K562 (cell line): ENCODE measurements around the gene PMPCA. TPM values are rescaled to one million over a fixed set of nuclear protein-coding genes. Genes with fewer than 3 reads are reported as not detected.

ENCODE experiments used
- ATAC-seq: fragments of 200-7000 bp; cut with Tn5 transposase; 3 replicates; pipeline ENCODE4 v1.9.1; 2020; ENCODE audit warnings: moderate library complexity
- BruUV-seq: library from RNA; stranded (reverse); fragments of 400-500 nt; replicated peaks from 2 replicates; lab custom pipeline; 2021; lab: Mats Ljungman, UMichigan
- CTCF ChIA-PET: fragments of 300-600 bp; formaldehyde crosslinking; extraction: SDS; loops from one replicate; lab custom pipeline; 2021; ENCODE audit warnings: low intra/inter-chr PET ratio; lab: Yijun Ruan, JAX
- POLR2A ChIA-PET: fragments of 300-600, 350-650 bp; sonication (Branson Sonifier 250); formaldehyde crosslinking; extraction: SDS; loops from one replicate; lab custom pipeline; 2021; ENCODE audit warnings: antibody characterized with exemption, inconsistent platforms; lab: Yijun Ruan, JAX
- DNase-seq, 4 experiments: peaks; one replicate each; pipeline versions ENCODE4 v3.0.0 to v3.0.0-alpha.2; 2011 to 2018; ENCODE audit warnings: low spot score in 3 of 4, mixed read lengths in 3 of 4; ENCODE audit errors: extremely low read depth in 1 of 4
- FAIRE-seq: peaks from 2 replicates; lab custom pipeline; 2011; peaks lifted over from hg19 to GRCh38; lab: Jason Lieb, UNC
- H2AFZ ChIP-seq: 2 replicates; pipeline ENCODE4 v1.6.0; 2011; ENCODE audit warnings: low read depth, low read length, control low read depth, inconsistent platforms
- H3K27ac ChIP-seq: fragments of 200-600 bp; 3 replicates; pipeline ENCODE4 v1.8.0; 2011; ENCODE audit warnings: low read depth, mild to moderate bottlenecking, control low read depth, inconsistent platforms, low read length, moderate library complexity, mixed read lengths; ENCODE audit errors: extremely low read depth
- H3K27me3 ChIP-seq, 2 experiments: fragments of 300-600 bp in 1 of 2; 2 replicates in 1 of 2; 3 replicates in 1 of 2; pipeline versions ENCODE4 v1.6.0 to v1.8.0; 2011; ENCODE audit warnings: inconsistent platforms in 2 of 2, low read length in 2 of 2, mild to moderate bottlenecking in 1 of 2, mixed read lengths in 1 of 2, moderate library complexity in 1 of 2; ENCODE audit not compliant: control insufficient read depth in 2 of 2, insufficient read depth in 2 of 2
- H3K36me3 ChIP-seq: fragments of 300-600 bp; 3 replicates; pipeline ENCODE4 v1.8.0; 2011; ENCODE audit warnings: mild to moderate bottlenecking, low read length, inconsistent platforms; ENCODE audit not compliant: control insufficient read depth, insufficient read depth
- H3K4me1 ChIP-seq, 2 experiments: fragments of 200-600 bp in 1 of 2; replicated peaks in 1 of 2; 2 replicates in 1 of 2; 3 replicates in 1 of 2; pipeline versions ENCODE4 v1.5.1 to v1.8.0; 2011; ENCODE audit warnings: inconsistent platforms in 2 of 2, low read length in 2 of 2, mild to moderate bottlenecking in 1 of 2, mixed read lengths in 1 of 2, moderate library complexity in 1 of 2; ENCODE audit not compliant: control insufficient read depth in 2 of 2, insufficient read depth in 2 of 2
- H3K4me2 ChIP-seq: 2 replicates; pipeline ENCODE4 v1.6.1; 2011; ENCODE audit warnings: low read length, control low read depth, inconsistent platforms, mixed read lengths; ENCODE audit not compliant: insufficient read depth
- H3K4me3 ChIP-seq: fragments of 200-600 bp; sonication (generic), shearing (Covaris generic); 2 replicates; pipeline ENCODE4 v1.5.1; 2016; ENCODE audit warnings: control low read depth, inconsistent platforms
- H3K79me2 ChIP-seq: fragments of 200-600 bp; 3 replicates; pipeline ENCODE4 v1.8.0; 2011; ENCODE audit warnings: low read length, inconsistent platforms; ENCODE audit not compliant: control insufficient read depth, insufficient read depth
- H3K9ac ChIP-seq, 2 experiments: 2 replicates each; pipeline versions ENCODE4 v1.6.0 to v1.6.1; 2011; ENCODE audit warnings: low read depth in 2 of 2, low read length in 2 of 2, control low read depth in 1 of 2, inconsistent platforms in 1 of 2, mild to moderate bottlenecking in 1 of 2, mixed read lengths in 1 of 2; ENCODE audit not compliant: insufficient read depth in 1 of 2
- H3K9me1 ChIP-seq: one replicate; pipeline ENCODE4 v1.6.0; 2011; ENCODE audit warnings: inconsistent platforms, mild to moderate bottlenecking, low read length, moderate library complexity; ENCODE audit not compliant: control insufficient read depth, insufficient read depth
- H3K9me3 ChIP-seq: replicated peaks from 2 replicates; pipeline ENCODE4 v1.5.1; 2011; ENCODE audit warnings: low read depth, low read length, inconsistent platforms; ENCODE audit not compliant: control insufficient read depth, insufficient read depth
- H4K20me1 ChIP-seq: replicated peaks from 2 replicates; pipeline ENCODE4 v1.6.1; 2011; ENCODE audit warnings: low read length, inconsistent platforms, mixed read lengths; ENCODE audit not compliant: control insufficient read depth, insufficient read depth
- KDM2B ChIP-seq: fragments of 250-450 bp; sonication (Bioruptor Pico); IDR thresholded peaks from 2 replicates; pipeline ENCODE4 v1.8.0; 2021; ENCODE audit warnings: mild to moderate bottlenecking, moderate library complexity
- LARP7 ChIP-seq: fragments of 450-650 bp; IDR thresholded peaks from 2 replicates; pipeline ENCODE4 v1.6.1; 2016
- POLR2G ChIP-seq: fragments of 200-400 bp; formaldehyde crosslinking; IDR thresholded peaks from 2 replicates; pipeline ENCODE4 v1.6.1; 2017; ENCODE audit warnings: low read depth, mild to moderate bottlenecking, antibody characterized with exemption, low read length, moderate library complexity
- PTRF ChIP-seq: fragments of 450-650 bp; IDR thresholded peaks from 2 replicates; pipeline ENCODE4 v1.6.1; 2016; ENCODE audit warnings: mild to moderate bottlenecking, missing genetic modification characterization, missing compliant biosample characterization
- RBFOX2 ChIP-seq: fragments of 200-400 bp; formaldehyde crosslinking; IDR thresholded peaks from 2 replicates; pipeline ENCODE4 v1.6.1; 2017; ENCODE audit warnings: low read depth, mild to moderate bottlenecking, low read length, moderate library complexity
- RBM14 ChIP-seq: fragments of 200-400 bp; formaldehyde crosslinking; IDR thresholded peaks from 2 replicates; pipeline ENCODE4 v1.6.1; 2018; ENCODE audit warnings: low read depth, mild to moderate bottlenecking, low read length, moderate library complexity, borderline replicate concordance; ENCODE audit not compliant: insufficient read depth
- SMARCA5 ChIP-seq: fragments of 450-650 bp; IDR thresholded peaks from 2 replicates; pipeline ENCODE4 v1.6.1; 2016
- ZNF766 ChIP-seq: fragments of 200-800 bp; sonication (Bioruptor generic); conservative IDR thresholded peaks from 2 replicates; pipeline ENCODE4 v1.6.1; 2016; ENCODE audit warnings: missing genetic modification characterization, missing compliant biosample characterization
- WGBS: fragments of 100-300 bp; shearing (Covaris generic); methylation state at CpG from one replicate; pipeline ENCODE4 v1.1.6; 2016; ENCODE audit warnings: low coverage, mixed read lengths; ENCODE audit not compliant: insufficient coverage; ENCODE audit errors: missing lambda C conversion rate; 5-methylcytosine and 5-hydroxymethylcytosine counted together
- in situ Hi-C: fragments of 300-500 bp; cut with MboI; formaldehyde crosslinking; loops from 4 replicates; pipeline ENCODE4 v1.15.0; 2018; ENCODE audit warnings: inconsistent platforms, mixed read lengths
- intact Hi-C: fragments of 100-400 bp; cut with micrococcal nuclease; formaldehyde crosslinking; loops from 2 replicates; pipeline ENCODE4 v1.14.2; 2022
- polyA plus RNA-seq, 8 experiments: library from polyadenylated mRNA; depleted of rRNA in 4 of 8; stranded (reverse) in 5 of 8; unstranded in 3 of 8; fragments of >200 nt; fragmentation: Nextera tagmentation in 2 of 8; fragmentation: Illumina TruSeq in 1 of 8; extraction: Ambion mirVana in 2 of 8; extraction: Trizol in 1 of 8; gene quantifications; 2 replicates each; pipeline versions ENCODE4 v1.2.1 to v1.2.3, GENCODE V29; 2011 to 2014; ENCODE audit warnings: inconsistent platforms in 1 of 8, missing spikeins in 1 of 8
- total RNA-seq, 7 experiments: library from RNA; depleted of rRNA in 6 of 7; stranded (reverse); fragments of >200 nt in 6 of 7; fragmentation: Illumina TruSeq in 2 of 7; extraction: Trizol in 2 of 7; gene quantifications; 2 replicates each; pipeline versions ENCODE4 v1.2.1 to v1.2.3, GENCODE V29; 2011 to 2021; ENCODE audit warnings: low replicate concordance in 1 of 7

PMPCA gene
- total and polyA plus RNA-seq, 9 of the 15 experiments (the other 6 are each of a cell fraction or from before 2014, with no cell fraction given), result 23.9 to 143 (median 86.6) TPM

GRCh38 chr9:136368190-136368589, 42.3 kb upstream of the PMPCA start:
- no peak overlapping the region for H3K4me2 ChIP-seq
- no peak overlapping the region for H3K27ac ChIP-seq
- H3K9me3 ChIP-seq, result no peaks in the 10 kb centered on the region
- H3K36me3 ChIP-seq, result peaks cover 63% of the 10 kb centered on the region; the same call in 2 of the 3 replicates
- CTCF ChIA-PET, result no interaction called here
- H3K4me1 ChIP-seq, result peaks cover 11 to 90% of the 10 kb centered on the region in 2 experiments; a peak in 4 of 5 replicates
- POLR2A ChIA-PET, result interaction anchor here (0.6 to 1.2 kb wide), 2 partner anchors 10 to 200 kb away, joined by 3 to 4 read pairs; no protein-coding TSS in a partner anchor
- in situ Hi-C loops, result no loop called here
- H2AFZ ChIP-seq, result no peak overlapping the region
- H3K9me1 ChIP-seq, result no peaks in the 10 kb centered on the region
- intact Hi-C loops, result no loop called here
- no peak for FAIRE-seq
- ATAC-seq, result no peak
- no peaks in the 10 kb centered on the region for H3K27me3 ChIP-seq
- no peaks in the 10 kb centered on the region for H4K20me1 ChIP-seq
- no peak for DNase-seq
- BruUV-seq, result no TSS peak
- TF ChIP-seq PTRF (tag), result no peak
- 0 out of 2 replicates have a peak, but pooled peaks have one; percentile 13 for TF ChIP-seq POLR2G
- TF ChIP-seq RBFOX2, result peak; percentile 16; the same call in 1 of the 2 replicates
- no peak for TF ChIP-seq KDM2B
- TF ChIP-seq RBM14, result no peak
- TF ChIP-seq, all 486 proteins: peak for 2
- Histone ChIP-seq H3K79me2 (peaks cover 16% of the 10 kb centered on the region), H3K9ac (peak overlapping the region in 1 of 2 experiments; percentile 68; a peak in 2 of 4 replicates), H3K4me3 (no peak overlapping the region)
- WGBS, result 92% methylated on average over 17 of the region's 18 CpGs

DNA sequence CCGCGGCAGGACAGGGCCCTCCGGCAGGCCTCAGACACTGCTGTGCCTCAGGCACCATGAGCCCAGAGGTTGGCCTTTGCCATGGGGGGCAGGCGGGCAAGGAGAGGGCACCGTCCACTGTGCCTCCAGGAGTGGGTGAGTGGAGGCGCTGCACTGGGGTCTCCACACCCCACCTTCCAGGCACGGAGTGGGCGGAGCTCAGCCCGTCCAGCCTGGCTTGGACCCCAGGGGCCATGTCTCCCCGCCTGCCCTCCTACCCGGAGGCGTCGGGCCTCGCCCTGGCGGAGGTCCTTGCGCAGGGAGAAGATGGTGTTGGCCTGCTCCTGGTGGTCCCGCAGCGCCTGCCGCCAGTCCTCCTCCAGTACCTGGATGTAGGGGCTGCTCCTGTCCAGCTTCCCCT, 40.4 kb upstream of the PMPCA start:
- no TSS peak for BruUV-seq
- in situ Hi-C loops, result no loop called here

More for the DNA sequence above, 40.4 kb upstream of the PMPCA start:
- 92% methylated on average over 13 of the region's 19 CpGs for WGBS
- Histone ChIP-seq H3K36me3 (peaks cover 68% of the 10 kb centered on the region; the same call in 2 of the 3 replicates), H3K4me3 (no peak overlapping the region), H3K9me3 (no peaks in the 10 kb centered on the region), H3K27ac (no peak overlapping the region), H3K79me2 (peaks cover 24% of the 10 kb centered on the region), H2AFZ (no peak overlapping the region), H3K27me3 (no peaks in the 10 kb centered on the region), H3K4me1 (peaks cover 9 to 89% of the 10 kb centered on the region in 2 experiments; a peak in 4 of 5 replicates), H3K9ac (peak overlapping the region in 1 of 2 experiments; percentile 2; a peak in 1 of 4 replicates), H4K20me1 (no peaks in the 10 kb centered on the region), H3K4me2 (no peak overlapping the region), H3K9me1 (no peaks in the 10 kb centered on the region)
- no peak for FAIRE-seq
- ChIA-PET CTCF (no interaction called here), POLR2A (interaction anchor here (0.8 kb wide), 1 partner anchor 31 kb away, joined by 4 read pairs; no protein-coding TSS in a partner anchor)
- intact Hi-C loops, result no loop called here
- ATAC-seq, result no peak
- DNase-seq, result no peak
- TF ChIP-seq LARP7 (no peak), RBFOX2 (0 out of 2 replicates have a peak, but pooled peaks have one; percentile 49), SMARCA5 (no peak), ZNF766 (CRISPR knock-in tag) (no peak)
